Cardiac fibroblast (primary cell): ENCODE data around the gene VAPA.

Experiments used
- DNase-seq, 2 donors: peaks; one replicate each; pipeline versions ENCODE4 v3.0.0 to v3.0.0-alpha.2; 2010; ENCODE audit warnings: low read depth in 2 of 2
- H3K4me3 ChIP-seq, 2 donors: replicated peaks in 1 of 2; 1 replicate in 1 of 2; 2 replicates in 1 of 2; pipeline ENCODE4 v1.5.1; 2011; ENCODE audit warnings: low read depth in 2 of 2, low read length in 2 of 2, mild to moderate bottlenecking in 2 of 2, moderate library complexity in 1 of 2
- TF ChIP-seq, protein P1 (sequence below): IDR thresholded peaks from one replicate; pipeline ENCODE4 v1.5.1; 2011; ENCODE audit warnings: low read depth, mild to moderate bottlenecking, low read length, inconsistent platforms

The VAPA gene

GRCh38 chr18:9960258-9960904 lies 46.6 kb downstream of the VAPA start:
- TF ChIP-seq, protein P1, sequence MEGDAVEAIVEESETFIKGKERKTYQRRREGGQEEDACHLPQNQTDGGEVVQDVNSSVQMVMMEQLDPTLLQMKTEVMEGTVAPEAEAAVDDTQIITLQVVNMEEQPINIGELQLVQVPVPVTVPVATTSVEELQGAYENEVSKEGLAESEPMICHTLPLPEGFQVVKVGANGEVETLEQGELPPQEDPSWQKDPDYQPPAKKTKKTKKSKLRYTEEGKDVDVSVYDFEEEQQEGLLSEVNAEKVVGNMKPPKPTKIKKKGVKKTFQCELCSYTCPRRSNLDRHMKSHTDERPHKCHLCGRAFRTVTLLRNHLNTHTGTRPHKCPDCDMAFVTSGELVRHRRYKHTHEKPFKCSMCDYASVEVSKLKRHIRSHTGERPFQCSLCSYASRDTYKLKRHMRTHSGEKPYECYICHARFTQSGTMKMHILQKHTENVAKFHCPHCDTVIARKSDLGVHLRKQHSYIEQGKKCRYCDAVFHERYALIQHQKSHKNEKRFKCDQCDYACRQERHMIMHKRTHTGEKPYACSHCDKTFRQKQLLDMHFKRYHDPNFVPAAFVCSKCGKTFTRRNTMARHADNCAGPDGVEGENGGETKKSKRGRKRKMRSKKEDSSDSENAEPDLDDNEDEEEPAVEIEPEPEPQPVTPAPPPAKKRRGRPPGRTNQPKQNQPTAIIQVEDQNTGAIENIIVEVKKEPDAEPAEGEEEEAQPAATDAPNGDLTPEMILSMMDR = no peak
- no peak for DNase-seq

DNA sequence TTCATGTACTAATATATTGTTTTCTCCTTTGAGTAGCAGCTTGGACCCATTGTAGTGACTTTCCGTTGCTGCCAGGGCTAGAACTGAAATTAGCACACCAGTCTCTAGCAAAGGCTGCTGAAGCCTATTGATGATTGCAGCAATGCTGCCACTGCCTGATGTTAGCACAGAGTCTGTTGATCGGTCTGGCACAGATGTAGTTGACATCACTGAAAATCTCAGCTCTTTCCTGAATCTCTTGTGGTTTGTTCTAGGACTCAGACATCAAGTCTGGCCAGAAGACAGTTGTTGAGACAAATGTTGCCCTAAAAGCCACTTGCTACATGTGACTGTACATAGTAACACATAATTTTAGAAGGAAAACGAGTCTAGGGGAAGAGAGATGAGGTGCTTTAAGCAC lies 47.2 kb downstream of the VAPA start:
- DNase-seq = peak in 1 of 2 donors; percentile 61
- H3K4me3 ChIP-seq = no peak overlapping the region
- TF ChIP-seq, protein P1 = no peak

More at GRCh38 chr18:9960258-9960904, 46.6 kb downstream of the VAPA start:
- H3K4me3 ChIP-seq = no peak overlapping the region

- no peak overlapping the region for H3K4me3 ChIP-seq
- DNase-seq = peak in 1 of 2 donors; percentile 76
- TF ChIP-seq, protein P1 = no peak
Observed at GRCh38 chr18:9965711-9966624, 52.2 kb downstream of the VAPA start.

DNA sequence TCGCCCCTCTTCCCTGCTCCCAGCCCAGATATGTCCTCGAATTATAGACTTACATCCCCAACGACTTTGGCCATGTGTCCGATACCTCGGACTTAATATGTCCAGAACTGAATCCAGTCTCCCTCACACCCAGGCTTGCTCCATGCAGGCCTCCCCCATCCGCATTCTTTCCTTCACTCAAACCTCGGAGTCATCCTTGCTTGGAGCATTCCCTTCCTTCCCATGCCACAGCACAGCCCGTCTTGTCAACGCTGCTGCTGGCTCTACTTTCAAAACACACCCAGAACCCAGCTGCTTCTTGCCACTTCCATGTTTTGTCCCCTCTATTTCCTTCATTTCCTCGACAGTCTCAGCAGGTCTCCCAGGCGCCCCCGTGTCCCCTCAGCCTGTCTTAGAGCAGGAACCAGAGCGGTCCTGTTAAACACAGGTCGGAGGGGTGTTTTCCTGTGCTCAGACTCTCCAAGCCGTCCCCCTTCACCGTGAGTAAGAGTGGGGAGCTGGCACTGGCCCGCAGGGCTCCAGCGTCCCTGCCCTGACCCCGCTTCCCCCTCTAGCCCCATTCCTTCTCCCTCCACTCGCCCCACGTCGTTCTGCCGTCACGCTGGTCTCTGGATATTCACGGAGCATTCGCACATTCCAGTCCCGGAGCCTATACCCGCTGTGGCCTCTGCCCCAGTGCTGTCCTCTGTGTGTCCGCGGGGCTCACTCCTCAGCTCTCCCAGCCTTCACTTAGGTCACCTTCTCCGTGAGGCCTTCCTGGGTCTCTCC lies 54.4 kb downstream of the VAPA start:
- TF ChIP-seq, protein P1 = no peak
- no peak overlapping the region for H3K4me3 ChIP-seq
- no peak for DNase-seq

DNA sequence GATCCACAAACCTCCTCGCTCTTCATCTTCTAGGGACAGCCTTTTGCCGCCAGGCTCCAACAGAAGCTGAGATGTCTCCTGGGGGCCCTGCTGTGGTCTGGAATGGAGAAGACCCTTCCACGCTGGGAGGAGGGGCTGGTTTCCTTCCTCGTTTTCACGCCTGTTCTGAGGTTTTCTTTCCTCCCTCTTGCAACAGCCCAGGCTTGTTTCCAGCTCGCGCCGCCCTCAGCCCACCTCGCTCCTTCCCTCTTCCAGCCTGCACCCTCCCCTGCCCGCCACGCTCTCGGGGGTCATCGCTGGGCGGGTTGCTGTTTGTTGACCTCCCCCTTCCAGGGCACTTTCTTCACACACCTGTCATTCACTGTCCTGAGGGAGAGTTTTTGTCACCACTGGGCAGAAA lies 55.4 kb downstream of the VAPA start:
- H3K4me3 ChIP-seq = no peak overlapping the region
- TF ChIP-seq, protein P1 = no peak
- no peak for DNase-seq

DNA sequence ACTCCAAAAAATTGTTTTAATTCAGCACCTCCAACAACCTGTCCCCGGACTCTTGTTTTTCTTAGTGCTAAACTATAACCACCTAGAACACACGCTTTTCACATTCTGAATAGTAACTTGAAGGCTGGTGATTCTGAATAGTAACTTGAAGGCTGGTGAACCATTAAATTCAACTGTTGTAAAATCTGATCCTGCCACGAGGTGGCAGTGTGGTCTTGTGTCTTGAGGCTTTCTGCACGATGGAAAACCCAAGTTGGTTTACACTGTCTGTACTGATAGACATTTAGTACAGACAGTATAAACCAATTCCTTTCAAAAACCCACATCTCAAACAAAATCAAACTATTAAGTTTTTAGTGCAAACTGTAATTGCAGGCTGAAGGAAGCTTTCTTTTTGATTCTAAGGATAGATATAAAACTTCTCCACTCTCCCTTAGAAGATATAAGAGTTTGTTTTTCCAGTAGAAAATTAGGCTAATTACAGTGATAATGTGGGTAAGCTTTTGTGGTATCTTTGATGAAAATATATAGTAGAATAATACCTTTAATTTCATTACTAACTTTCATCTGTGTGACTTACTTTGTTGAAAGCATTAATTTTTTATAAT lies 57.6 kb downstream of the VAPA start:
- TF ChIP-seq, protein P1 = peak; percentile 70
- no peak overlapping the region for H3K4me3 ChIP-seq
- DNase-seq = peak; percentile 87 to 89
